GM12874 (cell line): ENCODE data around the gene POU2F3.

Experiments
- TF ChIP-seq, protein P1 (sequence below): IDR thresholded peaks from 2 replicates; pipeline ENCODE4 v1.5.1; 2011; ENCODE audit warnings: low read depth, mild to moderate bottlenecking, control low read depth, low read length, moderate library complexity; ENCODE audit not compliant: insufficient read depth

POU2F3 gene

GRCh38 chr11:120317689-120318480 lies 77.9 kb downstream of the POU2F3 start:
- TF ChIP-seq, protein P1, sequence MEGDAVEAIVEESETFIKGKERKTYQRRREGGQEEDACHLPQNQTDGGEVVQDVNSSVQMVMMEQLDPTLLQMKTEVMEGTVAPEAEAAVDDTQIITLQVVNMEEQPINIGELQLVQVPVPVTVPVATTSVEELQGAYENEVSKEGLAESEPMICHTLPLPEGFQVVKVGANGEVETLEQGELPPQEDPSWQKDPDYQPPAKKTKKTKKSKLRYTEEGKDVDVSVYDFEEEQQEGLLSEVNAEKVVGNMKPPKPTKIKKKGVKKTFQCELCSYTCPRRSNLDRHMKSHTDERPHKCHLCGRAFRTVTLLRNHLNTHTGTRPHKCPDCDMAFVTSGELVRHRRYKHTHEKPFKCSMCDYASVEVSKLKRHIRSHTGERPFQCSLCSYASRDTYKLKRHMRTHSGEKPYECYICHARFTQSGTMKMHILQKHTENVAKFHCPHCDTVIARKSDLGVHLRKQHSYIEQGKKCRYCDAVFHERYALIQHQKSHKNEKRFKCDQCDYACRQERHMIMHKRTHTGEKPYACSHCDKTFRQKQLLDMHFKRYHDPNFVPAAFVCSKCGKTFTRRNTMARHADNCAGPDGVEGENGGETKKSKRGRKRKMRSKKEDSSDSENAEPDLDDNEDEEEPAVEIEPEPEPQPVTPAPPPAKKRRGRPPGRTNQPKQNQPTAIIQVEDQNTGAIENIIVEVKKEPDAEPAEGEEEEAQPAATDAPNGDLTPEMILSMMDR, result no peak

DNA sequence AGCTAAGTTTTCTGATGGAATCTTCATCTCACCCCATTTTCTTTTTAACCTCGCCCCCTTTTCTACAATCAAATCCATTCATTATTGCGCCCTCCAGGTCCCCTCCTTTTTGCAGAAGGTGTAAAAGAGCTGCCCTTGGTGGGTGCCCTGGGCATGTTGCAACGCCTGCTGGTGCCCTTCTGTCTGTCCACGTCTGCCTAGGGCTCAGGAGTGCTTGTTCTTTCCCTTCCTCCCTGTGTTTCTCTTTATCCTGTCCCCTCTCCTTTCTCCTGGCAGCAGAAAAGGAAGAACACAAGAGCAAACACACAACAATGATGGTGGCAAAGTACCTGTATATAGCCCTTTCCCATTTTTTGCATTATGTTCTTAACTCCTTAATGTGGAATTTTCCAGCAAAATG lies 79.0 kb downstream of the POU2F3 start:
- TF ChIP-seq, protein P1, result no peak

- TF ChIP-seq, protein P1, result 0 out of 2 replicates have a peak, but pooled peaks have one; percentile 7
Measured at GRCh38 chr11:120324932-120325810, 85.2 kb downstream of the POU2F3 start, which contains the start of gene TLCD5. Gene TLCD5, plus strand, starts transcription at chr11:120325299. Its CDS starts 2,143 bp downstream, at chr11:120327442.

DNA sequence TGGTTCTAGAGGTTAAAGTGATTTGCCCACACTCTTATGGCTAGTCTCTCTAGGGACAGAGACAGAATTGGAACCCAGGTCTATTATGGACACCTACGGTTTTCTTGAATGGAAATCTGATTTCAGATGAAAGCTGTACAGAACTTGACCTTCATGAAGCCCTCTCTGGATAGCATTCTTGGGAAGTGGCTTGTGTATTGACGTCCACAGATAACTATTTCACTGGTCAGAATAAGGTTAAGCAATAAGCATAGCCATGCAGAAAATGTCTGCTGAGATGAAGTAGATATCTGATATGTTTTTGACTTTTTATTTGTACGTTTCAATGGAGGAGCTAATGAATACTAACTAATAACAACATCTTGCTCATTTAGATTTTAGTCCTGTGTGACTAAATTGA lies 86.3 kb downstream of the POU2F3 start:
- TF ChIP-seq, protein P1, result no peak

- TF ChIP-seq, protein P1, result no peak
Measured at GRCh38 chr11:120326845-120327281, 86.9 kb downstream of the POU2F3 start.

GRCh38 chr11:120327311-120327710 lies 87.4 kb downstream of the POU2F3 start:
- TF ChIP-seq, protein P1, result no peak

DNA sequence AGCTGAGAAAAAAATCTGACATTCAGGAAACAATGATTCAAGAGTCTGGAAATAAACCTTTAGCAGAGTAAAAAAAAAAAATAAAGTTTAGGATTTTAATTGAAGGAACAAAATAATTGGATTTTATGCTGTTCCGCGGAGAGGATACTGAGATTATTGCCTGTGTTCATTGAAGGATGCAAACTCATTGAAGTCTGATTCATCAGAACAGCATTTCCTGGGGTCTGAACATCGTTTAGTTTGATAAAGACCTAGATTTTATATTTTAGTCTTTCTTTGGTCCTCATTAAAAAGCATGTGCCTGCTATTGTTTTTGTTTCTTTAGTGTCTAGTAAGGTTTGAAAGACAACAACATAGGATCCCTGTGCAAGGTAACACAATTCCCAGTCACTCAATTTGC lies 89.6 kb downstream of the POU2F3 start:
- TF ChIP-seq, protein P1, result no peak
